Liver (tissue), 9 donors: ENCODE data around the gene HOXB4. TPM values are rescaled to one million over a fixed set of nuclear protein-coding genes. Genes with fewer than 3 reads are reported as not detected.

Experiments used
- DNase-seq: peaks from one replicate; pipeline ENCODE4 v3.0.0-alpha.2; 2017; ENCODE audit warnings: low spot score
- H3K27ac ChIP-seq, 2 donors: one replicate each; pipeline ENCODE4 v1.7.0; 2013; ENCODE audit warnings: inconsistent platforms in 2 of 2, low read length in 2 of 2, control low read depth in 1 of 2, low read depth in 1 of 2, mild to moderate bottlenecking in 1 of 2
- H3K27me3 ChIP-seq, 4 donors: one replicate each; pipeline versions ENCODE4 v1.6.1 to v1.7.0; 2013; ENCODE audit warnings: low read length in 3 of 4, inconsistent platforms in 1 of 4, mild to moderate bottlenecking in 1 of 4, moderate library complexity in 1 of 4; ENCODE audit not compliant: control insufficient read depth in 4 of 4, insufficient read depth in 4 of 4
- H3K36me3 ChIP-seq, 4 donors: one replicate each; pipeline versions ENCODE4 v1.6.1 to v1.7.0; 2013; ENCODE audit warnings: low read length in 3 of 4, mild to moderate bottlenecking in 3 of 4, low read depth in 1 of 4, moderate library complexity in 1 of 4; ENCODE audit not compliant: control insufficient read depth in 4 of 4, insufficient read depth in 3 of 4
- H3K4me1 ChIP-seq, 4 donors: one replicate each; pipeline versions ENCODE4 v1.6.1 to v1.7.0; 2013; ENCODE audit warnings: low read length in 3 of 4, mild to moderate bottlenecking in 3 of 4, moderate library complexity in 1 of 4; ENCODE audit not compliant: control insufficient read depth in 4 of 4, insufficient read depth in 4 of 4
- H3K4me3 ChIP-seq, 3 donors: one replicate each; pipeline versions ENCODE4 v1.6.1 to v1.7.0; 2013; ENCODE audit warnings: low read length in 3 of 3, control low read depth in 1 of 3, low read depth in 1 of 3, mild to moderate bottlenecking in 1 of 3
- H3K9ac ChIP-seq, 2 donors: one replicate each; pipeline ENCODE4 v1.7.0; 2013; ENCODE audit warnings: low read length in 2 of 2, mild to moderate bottlenecking in 2 of 2, moderate library complexity in 2 of 2, control low read depth in 1 of 2, low read depth in 1 of 2
- H3K9me3 ChIP-seq, 4 donors: one replicate each; pipeline versions ENCODE4 v1.6.1 to v1.7.0; 2013; ENCODE audit warnings: low read length in 3 of 4; ENCODE audit not compliant: control insufficient read depth in 4 of 4
- EGR1 ChIP-seq, 2 donors: IDR thresholded peaks; 2 replicates each; pipeline ENCODE4 v1.6.1; 2016 to 2018; ENCODE audit warnings: antibody characterized with exemption in 2 of 2, low read depth in 2 of 2
- FOXA1 ChIP-seq: IDR thresholded peaks from 2 replicates; pipeline ENCODE4 v1.6.1; 2016; ENCODE audit warnings: antibody characterized with exemption
- FOXA2 ChIP-seq: IDR thresholded peaks from 2 replicates; pipeline ENCODE4 v1.6.1; 2016; ENCODE audit warnings: antibody characterized with exemption
- GABPA ChIP-seq, 2 donors: IDR thresholded peaks in 1 of 2; conservative IDR thresholded peaks in 1 of 2; 2 replicates each; pipeline ENCODE4 v1.6.1; 2016; ENCODE audit warnings: antibody characterized with exemption in 2 of 2, mild to moderate bottlenecking in 1 of 2, moderate library complexity in 1 of 2
- HNF4A ChIP-seq, 2 donors: conservative IDR thresholded peaks; 2 replicates each; pipeline ENCODE4 v1.6.1; 2016; ENCODE audit warnings: antibody characterized with exemption in 2 of 2, mild to moderate bottlenecking in 2 of 2
- HNF4G ChIP-seq: IDR thresholded peaks from 2 replicates; pipeline ENCODE4 v1.6.1; 2016; ENCODE audit warnings: antibody characterized with exemption
- JUND ChIP-seq, 2 donors: IDR thresholded peaks; 2 replicates each; pipeline ENCODE4 v1.6.1; 2016; ENCODE audit warnings: antibody characterized with exemption in 2 of 2
- NR2F2 ChIP-seq: IDR thresholded peaks from 2 replicates; pipeline ENCODE4 v1.6.1; 2016; ENCODE audit warnings: antibody characterized with exemption
- RAD21 ChIP-seq, 2 donors: IDR thresholded peaks; 2 replicates each; pipeline ENCODE4 v1.6.1; 2016; ENCODE audit warnings: antibody characterized with exemption in 2 of 2, mild to moderate bottlenecking in 2 of 2
- RXRA ChIP-seq, 2 donors: IDR thresholded peaks; 2 replicates each; pipeline ENCODE4 v1.6.1; 2017 to 2018; ENCODE audit warnings: antibody characterized with exemption in 2 of 2, mild to moderate bottlenecking in 1 of 2
- SP1 ChIP-seq: IDR thresholded peaks from 2 replicates; pipeline ENCODE4 v1.6.1; 2018; ENCODE audit warnings: antibody characterized with exemption, mild to moderate bottlenecking
- TAF1 ChIP-seq: conservative IDR thresholded peaks from 2 replicates; pipeline ENCODE4 v1.6.1; 2016; ENCODE audit warnings: antibody characterized with exemption, mild to moderate bottlenecking
- YY1 ChIP-seq: IDR thresholded peaks from 2 replicates; pipeline ENCODE4 v1.6.1; 2016; ENCODE audit warnings: antibody characterized with exemption, mild to moderate bottlenecking
- WGBS: extraction: QIAGEN DNeasy Blood & Tissue Kit; methylation state at CpG from one replicate; pipeline ENCODE4 v1.1.7; 2013; 5-methylcytosine and 5-hydroxymethylcytosine counted together
- polyA plus RNA-seq, 2 donors: library from polyadenylated mRNA; stranded (reverse) in 1 of 2; unstranded in 1 of 2; fragments of 200-250 nt in 1 of 2; fragments of >200 nt in 1 of 2; fragmentation: Nextera tagmentation in 1 of 2; extraction: Ambion mirVana in 1 of 2; gene quantifications; one replicate each; pipeline versions ENCODE4 v1.2.1 to v1.2.3, GENCODE V29; 2013 to 2015
- total RNA-seq, 2 donors: library from RNA; depleted of rRNA; stranded (reverse); fragments of >200 nt; gene quantifications; one replicate each; pipeline ENCODE4 v1.2.3, GENCODE V29; 2014
- TF ChIP-seq, protein P1 (sequence below): IDR thresholded peaks from 2 replicates; pipeline ENCODE4 v1.6.1; 2016; ENCODE audit warnings: antibody characterized with exemption, mild to moderate bottlenecking
- TF ChIP-seq, protein P2 (sequence below): IDR thresholded peaks from 2 replicates; pipeline ENCODE4 v1.6.1; 2016; ENCODE audit warnings: antibody characterized with exemption
- TF ChIP-seq, protein P3 (sequence below): IDR thresholded peaks from 2 replicates; pipeline ENCODE4 v1.6.1; 2016; ENCODE audit warnings: antibody characterized with exemption
- TF ChIP-seq, protein P4 (sequence below): fragments of 150-350 bp; IDR thresholded peaks from 2 replicates; pipeline ENCODE4 v1.5.1; 2017; ENCODE audit warnings: improper control_type of control experiment, low read depth, low read length; ENCODE audit not compliant: missing input control
- TF ChIP-seq, protein P5 (sequence below): IDR thresholded peaks from 2 replicates; pipeline ENCODE4 v1.6.1; 2016; ENCODE audit warnings: antibody characterized with exemption
- donor health status: healthy.
- donor health status: healthy.
- donor health status: healthy.
- donor health status: healthy.
- donor health status: healthy.

Gene HOXB4
- total and polyA plus RNA-seq, 4 donors = 0.19 to 0.75 (median 0.50) TPM

DNA sequence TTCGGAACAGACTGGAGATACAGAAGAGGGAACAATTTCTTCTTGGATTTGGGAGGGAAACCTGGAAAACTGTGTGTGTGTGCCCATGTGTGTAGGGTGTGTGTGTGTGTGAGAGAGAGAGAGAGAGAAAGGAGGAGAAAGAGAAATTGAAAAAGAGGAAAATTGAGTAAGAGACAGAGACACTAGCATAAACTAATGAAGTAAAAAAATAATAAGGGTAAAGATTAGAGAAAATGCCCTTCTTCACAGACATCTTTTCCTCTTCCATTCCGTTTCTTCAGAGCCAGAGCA, 19.4 kb downstream of the HOXB4 start:
- DNase-seq = no peak
- no peaks in the 10 kb centered on the region for H3K36me3 ChIP-seq
- peaks cover 2 to 11% (median 3%) of the 10 kb centered on the region in 4 donors for H3K27me3 ChIP-seq
- no peak overlapping the region for H3K9ac ChIP-seq
- no peaks in the 10 kb centered on the region for H3K4me1 ChIP-seq
- no peak overlapping the region for H3K4me3 ChIP-seq
- H3K9me3 ChIP-seq = no peaks in the 10 kb centered on the region
- no peak overlapping the region for H3K27ac ChIP-seq
- TF ChIP-seq FOXA2 (no peak), HNF4A (conservative IDR thresholded peaks at IDR 0.05) (no peak), EGR1 (IDR thresholded peaks at IDR 0.05; ENCODE audit: low read depth in 2 of 2) (no peak), RAD21 (IDR thresholded peaks at IDR 0.05) (no peak), SP1 (no peak), JUND (IDR thresholded peaks at IDR 0.05) (no peak), GABPA (IDR thresholded peaks at IDR 0.05 in 1 of 2, conservative IDR thresholded peaks at IDR 0.05 in 1 of 2) (no peak), NR2F2 (no peak), YY1 (no peak), TAF1 (no peak), RXRA (IDR thresholded peaks at IDR 0.05) (no peak), FOXA1 (no peak), HNF4G (no peak)
- TF ChIP-seq, protein P1, sequence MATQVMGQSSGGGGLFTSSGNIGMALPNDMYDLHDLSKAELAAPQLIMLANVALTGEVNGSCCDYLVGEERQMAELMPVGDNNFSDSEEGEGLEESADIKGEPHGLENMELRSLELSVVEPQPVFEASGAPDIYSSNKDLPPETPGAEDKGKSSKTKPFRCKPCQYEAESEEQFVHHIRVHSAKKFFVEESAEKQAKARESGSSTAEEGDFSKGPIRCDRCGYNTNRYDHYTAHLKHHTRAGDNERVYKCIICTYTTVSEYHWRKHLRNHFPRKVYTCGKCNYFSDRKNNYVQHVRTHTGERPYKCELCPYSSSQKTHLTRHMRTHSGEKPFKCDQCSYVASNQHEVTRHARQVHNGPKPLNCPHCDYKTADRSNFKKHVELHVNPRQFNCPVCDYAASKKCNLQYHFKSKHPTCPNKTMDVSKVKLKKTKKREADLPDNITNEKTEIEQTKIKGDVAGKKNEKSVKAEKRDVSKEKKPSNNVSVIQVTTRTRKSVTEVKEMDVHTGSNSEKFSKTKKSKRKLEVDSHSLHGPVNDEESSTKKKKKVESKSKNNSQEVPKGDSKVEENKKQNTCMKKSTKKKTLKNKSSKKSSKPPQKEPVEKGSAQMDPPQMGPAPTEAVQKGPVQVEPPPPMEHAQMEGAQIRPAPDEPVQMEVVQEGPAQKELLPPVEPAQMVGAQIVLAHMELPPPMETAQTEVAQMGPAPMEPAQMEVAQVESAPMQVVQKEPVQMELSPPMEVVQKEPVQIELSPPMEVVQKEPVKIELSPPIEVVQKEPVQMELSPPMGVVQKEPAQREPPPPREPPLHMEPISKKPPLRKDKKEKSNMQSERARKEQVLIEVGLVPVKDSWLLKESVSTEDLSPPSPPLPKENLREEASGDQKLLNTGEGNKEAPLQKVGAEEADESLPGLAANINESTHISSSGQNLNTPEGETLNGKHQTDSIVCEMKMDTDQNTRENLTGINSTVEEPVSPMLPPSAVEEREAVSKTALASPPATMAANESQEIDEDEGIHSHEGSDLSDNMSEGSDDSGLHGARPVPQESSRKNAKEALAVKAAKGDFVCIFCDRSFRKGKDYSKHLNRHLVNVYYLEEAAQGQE = no peak
- TF ChIP-seq, protein P2, sequence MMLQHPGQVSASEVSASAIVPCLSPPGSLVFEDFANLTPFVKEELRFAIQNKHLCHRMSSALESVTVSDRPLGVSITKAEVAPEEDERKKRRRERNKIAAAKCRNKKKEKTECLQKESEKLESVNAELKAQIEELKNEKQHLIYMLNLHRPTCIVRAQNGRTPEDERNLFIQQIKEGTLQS = no peak
- TF ChIP-seq, protein P3, sequence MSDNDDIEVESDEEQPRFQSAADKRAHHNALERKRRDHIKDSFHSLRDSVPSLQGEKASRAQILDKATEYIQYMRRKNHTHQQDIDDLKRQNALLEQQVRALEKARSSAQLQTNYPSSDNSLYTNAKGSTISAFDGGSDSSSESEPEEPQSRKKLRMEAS = no peak
- TF ChIP-seq, protein P4, sequence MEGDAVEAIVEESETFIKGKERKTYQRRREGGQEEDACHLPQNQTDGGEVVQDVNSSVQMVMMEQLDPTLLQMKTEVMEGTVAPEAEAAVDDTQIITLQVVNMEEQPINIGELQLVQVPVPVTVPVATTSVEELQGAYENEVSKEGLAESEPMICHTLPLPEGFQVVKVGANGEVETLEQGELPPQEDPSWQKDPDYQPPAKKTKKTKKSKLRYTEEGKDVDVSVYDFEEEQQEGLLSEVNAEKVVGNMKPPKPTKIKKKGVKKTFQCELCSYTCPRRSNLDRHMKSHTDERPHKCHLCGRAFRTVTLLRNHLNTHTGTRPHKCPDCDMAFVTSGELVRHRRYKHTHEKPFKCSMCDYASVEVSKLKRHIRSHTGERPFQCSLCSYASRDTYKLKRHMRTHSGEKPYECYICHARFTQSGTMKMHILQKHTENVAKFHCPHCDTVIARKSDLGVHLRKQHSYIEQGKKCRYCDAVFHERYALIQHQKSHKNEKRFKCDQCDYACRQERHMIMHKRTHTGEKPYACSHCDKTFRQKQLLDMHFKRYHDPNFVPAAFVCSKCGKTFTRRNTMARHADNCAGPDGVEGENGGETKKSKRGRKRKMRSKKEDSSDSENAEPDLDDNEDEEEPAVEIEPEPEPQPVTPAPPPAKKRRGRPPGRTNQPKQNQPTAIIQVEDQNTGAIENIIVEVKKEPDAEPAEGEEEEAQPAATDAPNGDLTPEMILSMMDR = no peak
- TF ChIP-seq, protein P5, sequence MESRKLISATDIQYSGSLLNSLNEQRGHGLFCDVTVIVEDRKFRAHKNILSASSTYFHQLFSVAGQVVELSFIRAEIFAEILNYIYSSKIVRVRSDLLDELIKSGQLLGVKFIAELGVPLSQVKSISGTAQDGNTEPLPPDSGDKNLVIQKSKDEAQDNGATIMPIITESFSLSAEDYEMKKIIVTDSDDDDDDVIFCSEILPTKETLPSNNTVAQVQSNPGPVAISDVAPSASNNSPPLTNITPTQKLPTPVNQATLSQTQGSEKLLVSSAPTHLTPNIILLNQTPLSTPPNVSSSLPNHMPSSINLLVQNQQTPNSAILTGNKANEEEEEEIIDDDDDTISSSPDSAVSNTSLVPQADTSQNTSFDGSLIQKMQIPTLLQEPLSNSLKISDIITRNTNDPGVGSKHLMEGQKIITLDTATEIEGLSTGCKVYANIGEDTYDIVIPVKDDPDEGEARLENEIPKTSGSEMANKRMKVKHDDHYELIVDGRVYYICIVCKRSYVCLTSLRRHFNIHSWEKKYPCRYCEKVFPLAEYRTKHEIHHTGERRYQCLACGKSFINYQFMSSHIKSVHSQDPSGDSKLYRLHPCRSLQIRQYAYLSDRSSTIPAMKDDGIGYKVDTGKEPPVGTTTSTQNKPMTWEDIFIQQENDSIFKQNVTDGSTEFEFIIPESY = no peak
- 28% methylated on average over 2 of the region's 2 CpGs for WGBS
